GM23338 (cell line): Measurements from ENCODE around the gene TAS2R1. TPM values are rescaled to one million over a fixed set of nuclear protein-coding genes. Genes with fewer than 3 reads are reported as not detected.

ENCODE experiments used
- ATAC-seq: fragments of 200-7000 bp; cut with Tn5 transposase; 3 replicates; pipeline ENCODE4 v1.9.1; 2020
- DNase-seq: peaks from one replicate; pipeline ENCODE4 v3.0.0-alpha.2; 2015; ENCODE audit warnings: low spot score
- H2AFZ ChIP-seq: fragments of 200-600 bp; sonication (generic); 2 replicates; pipeline ENCODE4 v1.8.0; 2016; ENCODE audit warnings: antibody characterized with exemption, mild to moderate bottlenecking, moderate library complexity
- H3F3A ChIP-seq: fragments of 200-600 bp; sonication (generic); replicated peaks from 2 replicates; pipeline ENCODE4 v1.8.0; 2017; ENCODE audit warnings: antibody characterized with exemption, mixed run types, low read depth
- H3K27ac ChIP-seq: fragments of 200-600 bp; sonication (generic); 2 replicates; pipeline ENCODE4 v1.6.1; 2016; ENCODE audit warnings: low read depth
- H3K27me3 ChIP-seq: fragments of 200-600 bp; sonication (generic); 2 replicates; pipeline ENCODE4 v1.8.0; 2016; ENCODE audit warnings: mild to moderate bottlenecking, mixed run types, moderate library complexity; ENCODE audit not compliant: insufficient read depth
- H3K36me3 ChIP-seq: fragments of 200-600 bp; sonication (generic); 2 replicates; pipeline ENCODE4 v1.8.0; 2016; ENCODE audit warnings: mild to moderate bottlenecking; ENCODE audit not compliant: insufficient read depth
- H3K4me1 ChIP-seq: fragments of 200-600 bp; sonication (generic); 2 replicates; pipeline ENCODE4 v1.8.0; 2016; ENCODE audit warnings: mild to moderate bottlenecking, moderate library complexity; ENCODE audit not compliant: insufficient read depth
- H3K4me2 ChIP-seq: fragments of 200-600 bp; sonication (generic); 2 replicates; pipeline ENCODE4 v1.7.1; 2017; ENCODE audit warnings: mixed run types
- H3K4me3 ChIP-seq: fragments of 200-600 bp; sonication (generic); 2 replicates; pipeline ENCODE4 v1.6.1; 2016; ENCODE audit warnings: mixed run types
- H3K79me2 ChIP-seq: fragments of 200-600 bp; sonication (generic); replicated peaks from 2 replicates; pipeline ENCODE4 v1.8.0; 2017; ENCODE audit warnings: mild to moderate bottlenecking; ENCODE audit not compliant: insufficient read depth
- H3K9me2 ChIP-seq: fragments of 200-600 bp; sonication (generic); 2 replicates; pipeline ENCODE4 v1.8.0; 2017; ENCODE audit not compliant: insufficient read depth
- H4K20me1 ChIP-seq: fragments of 200-600 bp; sonication (generic); replicated peaks from 2 replicates; pipeline ENCODE4 v1.8.0; 2017; ENCODE audit warnings: mild to moderate bottlenecking; ENCODE audit not compliant: insufficient read depth
- H3K27ac Mint-ChIP-seq: 2 replicates; pipeline ENCODE4 v1.8.0; 2020; ENCODE audit warnings: inconsistent platforms, mild to moderate bottlenecking, moderate library complexity, mixed read lengths
- H3K27me3 Mint-ChIP-seq: 3 replicates; pipeline ENCODE4 v1.8.0; 2022; ENCODE audit warnings: low read depth, mild to moderate bottlenecking, moderate library complexity, mixed read lengths, inconsistent platforms; ENCODE audit not compliant: insufficient read depth, poor library complexity
- H3K36me3 Mint-ChIP-seq: 3 replicates; pipeline ENCODE4 v1.8.0; 2021; ENCODE audit warnings: low read depth, mild to moderate bottlenecking, inconsistent platforms, moderate library complexity, mixed read lengths
- H3K4me1 Mint-ChIP-seq: 3 replicates; pipeline ENCODE4 v1.8.0; 2020; ENCODE audit warnings: mild to moderate bottlenecking, inconsistent platforms, mixed read lengths
- H3K4me3 Mint-ChIP-seq: 3 replicates; pipeline ENCODE4 v1.8.0; 2021; ENCODE audit warnings: moderate library complexity, mild to moderate bottlenecking, inconsistent platforms, mixed read lengths
- H3K9me3 Mint-ChIP-seq: 3 replicates; pipeline ENCODE4 v1.8.0; 2020; ENCODE audit warnings: moderate library complexity, mild to moderate bottlenecking, inconsistent platforms, mixed read lengths
- CREB1 ChIP-seq: fragments of 250-450 bp; sonication (Bioruptor Pico); IDR thresholded peaks from 2 replicates; pipeline ENCODE4 v1.5.0; 2020; ENCODE audit warnings: low read depth, mild to moderate bottlenecking, moderate library complexity
- EZH2 ChIP-seq: fragments of 200-600 bp; sonication (generic); IDR thresholded peaks from one replicate; pipeline ENCODE4 v1.8.0; 2017; ENCODE audit warnings: antibody characterized with exemption, mild to moderate bottlenecking, low read depth; ENCODE audit not compliant: unreplicated experiment
- JUNB ChIP-seq: IDR thresholded peaks from one replicate; pipeline ENCODE4 v1.6.1; 2016; ENCODE audit warnings: antibody characterized with exemption; ENCODE audit not compliant: unreplicated experiment
- NANOG ChIP-seq: IDR thresholded peaks from 2 replicates; pipeline ENCODE4 v1.6.1; 2016; ENCODE audit warnings: antibody characterized with exemption, borderline replicate concordance
- POLR2AphosphoS5 ChIP-seq: IDR thresholded peaks from 2 replicates; pipeline ENCODE4 v1.6.1; 2016; ENCODE audit warnings: antibody characterized with exemption, low read depth
- STAT1 ChIP-seq: IDR thresholded peaks from one replicate; pipeline ENCODE4 v1.6.1; 2016; ENCODE audit warnings: antibody characterized with exemption; ENCODE audit not compliant: unreplicated experiment
- ZNF114 ChIP-seq: fragments of 250-450 bp; sonication (Bioruptor Pico); IDR thresholded peaks from 2 replicates; pipeline ENCODE4 v1.5.0; 2020; ENCODE audit warnings: mild to moderate bottlenecking, moderate library complexity
- ZNF331 ChIP-seq: fragments of 250-450 bp; sonication (Bioruptor Pico); IDR thresholded peaks from 2 replicates; pipeline ENCODE4 v1.5.0; 2020; ENCODE audit warnings: low read depth, mild to moderate bottlenecking, moderate library complexity
- polyA plus RNA-seq: library from polyadenylated mRNA; unstranded; fragments of >200 nt; fragmentation: Nextera tagmentation; extraction: Ambion mirVana; gene quantifications from 2 replicates; pipeline ENCODE4 v1.2.1, GENCODE V29; 2016
- total RNA-seq: library from RNA; depleted of rRNA; stranded (reverse); fragments of >200 nt; shearing (Covaris generic); gene quantifications from 2 replicates; pipeline ENCODE4 v1.2.3, GENCODE V29; 2014
- TF ChIP-seq, protein P1 (sequence below): IDR thresholded peaks from 2 replicates; pipeline ENCODE4 v1.6.1; 2016; ENCODE audit warnings: antibody characterized with exemption
- TF ChIP-seq, protein P2 (sequence below): fragments of 250-450 bp; sonication (Bioruptor Pico); IDR thresholded peaks from 2 replicates; pipeline ENCODE4 v1.5.0; 2020; ENCODE audit warnings: mild to moderate bottlenecking, moderate library complexity
- TF ChIP-seq, protein P3 (sequence below), 2 experiments: fragments of 200-600 bp in 1 of 2; sonication (generic) in 1 of 2; conservative IDR thresholded peaks; 2 replicates each; pipeline versions ENCODE4 v1.5.1 to v1.6.1; 2016 to 2017; ENCODE audit warnings: antibody characterized with exemption in 2 of 2, low read depth in 2 of 2, mild to moderate bottlenecking in 2 of 2, moderate library complexity in 1 of 2

Gene TAS2R1
- total and polyA plus RNA-seq, 2 experiments from 2014 or later = 0.19 TPM; not detected in 1

DNA sequence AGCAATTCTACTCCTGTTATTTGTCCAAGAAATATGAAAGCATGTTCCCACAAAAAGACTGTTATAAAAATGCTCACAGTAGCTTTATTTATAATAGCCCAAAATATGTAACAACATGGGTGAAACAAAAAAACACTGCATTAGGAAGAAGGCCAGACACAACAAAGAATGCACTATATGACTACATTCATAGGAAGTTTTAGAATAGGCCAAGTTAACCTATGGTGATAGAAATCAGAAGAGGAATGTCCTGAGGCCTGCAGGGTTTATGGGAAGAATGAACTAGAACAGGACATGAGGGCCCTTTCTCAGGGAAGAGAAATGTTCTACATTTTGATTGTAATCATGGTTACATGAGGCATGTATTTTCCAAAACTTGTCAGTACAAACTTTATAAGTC, 24.7 kb upstream of the TAS2R1 start:
- Histone ChIP-seq H3K27me3 (no peaks in the 10 kb centered on the region), H3K4me2 (no peak overlapping the region), H2AFZ (no peak overlapping the region), H3K79me2 (no peaks in the 10 kb centered on the region), H3K36me3 (no peaks in the 10 kb centered on the region), H3K4me3 (no peak overlapping the region), H3K9me2 (0 out of 2 replicates have a peak, but pooled peaks cover 5% of the 10 kb centered on the region), H3K27ac (no peak overlapping the region), H4K20me1 (no peaks in the 10 kb centered on the region), H3F3A (no peaks in the 10 kb centered on the region), H3K4me1 (no peaks in the 10 kb centered on the region)
- DNase-seq = no peak
- TF ChIP-seq POLR2AphosphoS5 = no peak
- TF ChIP-seq, protein P1, sequence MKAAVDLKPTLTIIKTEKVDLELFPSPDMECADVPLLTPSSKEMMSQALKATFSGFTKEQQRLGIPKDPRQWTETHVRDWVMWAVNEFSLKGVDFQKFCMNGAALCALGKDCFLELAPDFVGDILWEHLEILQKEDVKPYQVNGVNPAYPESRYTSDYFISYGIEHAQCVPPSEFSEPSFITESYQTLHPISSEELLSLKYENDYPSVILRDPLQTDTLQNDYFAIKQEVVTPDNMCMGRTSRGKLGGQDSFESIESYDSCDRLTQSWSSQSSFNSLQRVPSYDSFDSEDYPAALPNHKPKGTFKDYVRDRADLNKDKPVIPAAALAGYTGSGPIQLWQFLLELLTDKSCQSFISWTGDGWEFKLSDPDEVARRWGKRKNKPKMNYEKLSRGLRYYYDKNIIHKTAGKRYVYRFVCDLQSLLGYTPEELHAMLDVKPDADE = no peak
- TF ChIP-seq, protein P2, sequence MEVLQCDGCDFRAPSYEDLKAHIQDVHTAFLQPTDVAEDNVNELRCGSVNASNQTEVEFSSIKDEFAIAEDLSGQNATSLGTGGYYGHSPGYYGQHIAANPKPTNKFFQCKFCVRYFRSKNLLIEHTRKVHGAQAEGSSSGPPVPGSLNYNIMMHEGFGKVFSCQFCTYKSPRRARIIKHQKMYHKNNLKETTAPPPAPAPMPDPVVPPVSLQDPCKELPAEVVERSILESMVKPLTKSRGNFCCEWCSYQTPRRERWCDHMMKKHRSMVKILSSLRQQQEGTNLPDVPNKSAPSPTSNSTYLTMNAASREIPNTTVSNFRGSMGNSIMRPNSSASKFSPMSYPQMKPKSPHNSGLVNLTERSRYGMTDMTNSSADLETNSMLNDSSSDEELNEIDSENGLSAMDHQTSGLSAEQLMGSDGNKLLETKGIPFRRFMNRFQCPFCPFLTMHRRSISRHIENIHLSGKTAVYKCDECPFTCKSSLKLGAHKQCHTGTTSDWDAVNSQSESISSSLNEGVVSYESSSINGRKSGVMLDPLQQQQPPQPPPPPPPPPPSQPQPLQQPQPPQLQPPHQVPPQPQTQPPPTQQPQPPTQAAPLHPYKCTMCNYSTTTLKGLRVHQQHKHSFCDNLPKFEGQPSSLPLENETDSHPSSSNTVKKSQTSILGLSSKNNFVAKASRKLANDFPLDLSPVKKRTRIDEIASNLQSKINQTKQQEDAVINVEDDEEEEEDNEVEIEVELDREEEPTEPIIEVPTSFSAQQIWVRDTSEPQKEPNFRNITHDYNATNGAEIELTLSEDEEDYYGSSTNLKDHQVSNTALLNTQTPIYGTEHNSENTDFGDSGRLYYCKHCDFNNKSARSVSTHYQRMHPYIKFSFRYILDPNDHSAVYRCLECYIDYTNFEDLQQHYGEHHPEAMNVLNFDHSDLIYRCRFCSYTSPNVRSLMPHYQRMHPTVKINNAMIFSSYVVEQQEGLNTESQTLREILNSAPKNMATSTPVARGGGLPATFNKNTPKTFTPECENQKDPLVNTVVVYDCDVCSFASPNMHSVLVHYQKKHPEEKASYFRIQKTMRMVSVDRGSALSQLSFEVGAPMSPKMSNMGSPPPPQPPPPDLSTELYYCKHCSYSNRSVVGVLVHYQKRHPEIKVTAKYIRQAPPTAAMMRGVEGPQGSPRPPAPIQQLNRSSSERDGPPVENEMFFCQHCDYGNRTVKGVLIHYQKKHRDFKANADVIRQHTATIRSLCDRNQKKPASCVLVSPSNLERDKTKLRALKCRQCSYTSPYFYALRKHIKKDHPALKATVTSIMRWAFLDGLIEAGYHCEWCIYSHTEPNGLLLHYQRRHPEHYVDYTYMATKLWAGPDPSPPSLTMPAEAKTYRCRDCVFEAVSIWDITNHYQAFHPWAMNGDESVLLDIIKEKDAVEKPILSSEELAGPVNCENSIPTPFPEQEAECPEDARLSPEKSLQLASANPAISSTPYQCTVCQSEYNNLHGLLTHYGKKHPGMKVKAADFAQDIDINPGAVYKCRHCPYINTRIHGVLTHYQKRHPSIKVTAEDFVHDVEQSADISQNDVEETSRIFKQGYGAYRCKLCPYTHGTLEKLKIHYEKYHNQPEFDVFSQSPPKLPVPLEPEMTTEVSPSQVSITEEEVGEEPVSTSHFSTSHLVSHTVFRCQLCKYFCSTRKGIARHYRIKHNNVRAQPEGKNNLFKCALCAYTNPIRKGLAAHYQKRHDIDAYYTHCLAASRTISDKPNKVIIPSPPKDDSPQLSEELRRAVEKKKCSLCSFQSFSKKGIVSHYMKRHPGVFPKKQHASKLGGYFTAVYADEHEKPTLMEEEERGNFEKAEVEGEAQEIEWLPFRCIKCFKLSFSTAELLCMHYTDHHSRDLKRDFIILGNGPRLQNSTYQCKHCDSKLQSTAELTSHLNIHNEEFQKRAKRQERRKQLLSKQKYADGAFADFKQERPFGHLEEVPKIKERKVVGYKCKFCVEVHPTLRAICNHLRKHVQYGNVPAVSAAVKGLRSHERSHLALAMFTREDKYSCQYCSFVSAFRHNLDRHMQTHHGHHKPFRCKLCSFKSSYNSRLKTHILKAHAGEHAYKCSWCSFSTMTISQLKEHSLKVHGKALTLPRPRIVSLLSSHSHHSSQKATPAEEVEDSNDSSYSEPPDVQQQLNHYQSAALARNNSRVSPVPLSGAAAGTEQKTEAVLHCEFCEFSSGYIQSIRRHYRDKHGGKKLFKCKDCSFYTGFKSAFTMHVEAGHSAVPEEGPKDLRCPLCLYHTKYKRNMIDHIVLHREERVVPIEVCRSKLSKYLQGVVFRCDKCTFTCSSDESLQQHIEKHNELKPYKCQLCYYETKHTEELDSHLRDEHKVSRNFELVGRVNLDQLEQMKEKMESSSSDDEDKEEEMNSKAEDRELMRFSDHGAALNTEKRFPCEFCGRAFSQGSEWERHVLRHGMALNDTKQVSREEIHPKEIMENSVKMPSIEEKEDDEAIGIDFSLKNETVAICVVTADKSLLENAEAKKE (CRISPR knock-in tag) = no peak
- TF ChIP-seq EZH2 = no peak
- no peak for TF ChIP-seq ZNF331 (CRISPR knock-in tag)
- TF ChIP-seq JUNB = no peak
- TF ChIP-seq, protein P3, sequence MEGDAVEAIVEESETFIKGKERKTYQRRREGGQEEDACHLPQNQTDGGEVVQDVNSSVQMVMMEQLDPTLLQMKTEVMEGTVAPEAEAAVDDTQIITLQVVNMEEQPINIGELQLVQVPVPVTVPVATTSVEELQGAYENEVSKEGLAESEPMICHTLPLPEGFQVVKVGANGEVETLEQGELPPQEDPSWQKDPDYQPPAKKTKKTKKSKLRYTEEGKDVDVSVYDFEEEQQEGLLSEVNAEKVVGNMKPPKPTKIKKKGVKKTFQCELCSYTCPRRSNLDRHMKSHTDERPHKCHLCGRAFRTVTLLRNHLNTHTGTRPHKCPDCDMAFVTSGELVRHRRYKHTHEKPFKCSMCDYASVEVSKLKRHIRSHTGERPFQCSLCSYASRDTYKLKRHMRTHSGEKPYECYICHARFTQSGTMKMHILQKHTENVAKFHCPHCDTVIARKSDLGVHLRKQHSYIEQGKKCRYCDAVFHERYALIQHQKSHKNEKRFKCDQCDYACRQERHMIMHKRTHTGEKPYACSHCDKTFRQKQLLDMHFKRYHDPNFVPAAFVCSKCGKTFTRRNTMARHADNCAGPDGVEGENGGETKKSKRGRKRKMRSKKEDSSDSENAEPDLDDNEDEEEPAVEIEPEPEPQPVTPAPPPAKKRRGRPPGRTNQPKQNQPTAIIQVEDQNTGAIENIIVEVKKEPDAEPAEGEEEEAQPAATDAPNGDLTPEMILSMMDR (conservative IDR thresholded peaks at IDR 0.05; ENCODE audit: low read depth in 2 of 2) = no peak
- TF ChIP-seq ZNF114 (CRISPR knock-in tag) = no peak
- TF ChIP-seq CREB1 (CRISPR knock-in tag) = no peak
- TF ChIP-seq NANOG = no peak
- no peak for TF ChIP-seq STAT1
- H3K9me3 Mint-ChIP-seq = no peaks in the 10 kb centered on the region
- no peaks in the 10 kb centered on the region for H3K36me3 Mint-ChIP-seq
- H3K27ac Mint-ChIP-seq = no peak overlapping the region
- no peak for ATAC-seq
- H3K27me3 Mint-ChIP-seq = no peaks in the 10 kb centered on the region
- H3K4me1 Mint-ChIP-seq = no peaks in the 10 kb centered on the region
- H3K4me3 Mint-ChIP-seq = no peak overlapping the region
